Measurements from ENCODE around the gene TRIM69. TPM values are rescaled to one million over a fixed set of nuclear protein-coding genes. Genes with fewer than 3 reads are reported as not detected.
A peak's percentile ranks its signal among the peaks of the same experiment; 100 is the strongest.
"Not testable (repeated sequence)": the region's sequence is repeated elsewhere in the genome, so short reads cannot be mapped to it uniquely, and the experiment has no call there.

Gene TRIM69
- total and polyA plus RNA-seq, 2 experiments from 2014 or later = 4.3 to 7.0 TPM

GRCh38 chr15:44727485-44728231, 8.7 kb upstream of the TRIM69 start (continued):
- no peak for TF ChIP-seq ZNF462 (CRISPR knock-in tag; IDR thresholded peaks at IDR 0.05)
- TF ChIP-seq EZH2 (IDR thresholded peaks at IDR 0.05; ENCODE audit: low read depth, unreplicated experiment) = no peak
- TF ChIP-seq ETS1 (IDR thresholded peaks at IDR 0.05) = no peak
- no peak for TF ChIP-seq JUNB (IDR thresholded peaks at IDR 0.05; ENCODE audit: unreplicated experiment)
- TF ChIP-seq, protein P1, sequence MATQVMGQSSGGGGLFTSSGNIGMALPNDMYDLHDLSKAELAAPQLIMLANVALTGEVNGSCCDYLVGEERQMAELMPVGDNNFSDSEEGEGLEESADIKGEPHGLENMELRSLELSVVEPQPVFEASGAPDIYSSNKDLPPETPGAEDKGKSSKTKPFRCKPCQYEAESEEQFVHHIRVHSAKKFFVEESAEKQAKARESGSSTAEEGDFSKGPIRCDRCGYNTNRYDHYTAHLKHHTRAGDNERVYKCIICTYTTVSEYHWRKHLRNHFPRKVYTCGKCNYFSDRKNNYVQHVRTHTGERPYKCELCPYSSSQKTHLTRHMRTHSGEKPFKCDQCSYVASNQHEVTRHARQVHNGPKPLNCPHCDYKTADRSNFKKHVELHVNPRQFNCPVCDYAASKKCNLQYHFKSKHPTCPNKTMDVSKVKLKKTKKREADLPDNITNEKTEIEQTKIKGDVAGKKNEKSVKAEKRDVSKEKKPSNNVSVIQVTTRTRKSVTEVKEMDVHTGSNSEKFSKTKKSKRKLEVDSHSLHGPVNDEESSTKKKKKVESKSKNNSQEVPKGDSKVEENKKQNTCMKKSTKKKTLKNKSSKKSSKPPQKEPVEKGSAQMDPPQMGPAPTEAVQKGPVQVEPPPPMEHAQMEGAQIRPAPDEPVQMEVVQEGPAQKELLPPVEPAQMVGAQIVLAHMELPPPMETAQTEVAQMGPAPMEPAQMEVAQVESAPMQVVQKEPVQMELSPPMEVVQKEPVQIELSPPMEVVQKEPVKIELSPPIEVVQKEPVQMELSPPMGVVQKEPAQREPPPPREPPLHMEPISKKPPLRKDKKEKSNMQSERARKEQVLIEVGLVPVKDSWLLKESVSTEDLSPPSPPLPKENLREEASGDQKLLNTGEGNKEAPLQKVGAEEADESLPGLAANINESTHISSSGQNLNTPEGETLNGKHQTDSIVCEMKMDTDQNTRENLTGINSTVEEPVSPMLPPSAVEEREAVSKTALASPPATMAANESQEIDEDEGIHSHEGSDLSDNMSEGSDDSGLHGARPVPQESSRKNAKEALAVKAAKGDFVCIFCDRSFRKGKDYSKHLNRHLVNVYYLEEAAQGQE (IDR thresholded peaks at IDR 0.05; ENCODE audit: unreplicated experiment) = no peak
- TF ChIP-seq STAT1 (IDR thresholded peaks at IDR 0.05; ENCODE audit: unreplicated experiment) = no peak
- TF ChIP-seq POLR2AphosphoS5 (IDR thresholded peaks at IDR 0.05; ENCODE audit: low read depth) = no peak

- not testable (repeated sequence) for H3K36me3 ChIP-seq (ENCODE audit: insufficient read depth); H3K79me2 ChIP-seq (replicated peaks; ENCODE audit: insufficient read depth); H4K20me1 ChIP-seq (replicated peaks; ENCODE audit: insufficient read depth); H3K27me3 ChIP-seq (ENCODE audit: insufficient read depth); H3K4me1 ChIP-seq (ENCODE audit: insufficient read depth); H3K36me3 Mint-ChIP-seq (ENCODE audit: low read depth); H3F3A ChIP-seq (replicated peaks; ENCODE audit: low read depth); DNase-seq (ENCODE audit: low spot score); ATAC-seq; H3K9me3 Mint-ChIP-seq; H3K9me2 ChIP-seq (ENCODE audit: insufficient read depth)
- Mint-ChIP-seq H3K4me3 (peak overlapping the region; percentile 98), H3K27me3 (ENCODE audit: insufficient read depth, low read depth, poor library complexity) (peaks cover 14% of the 10 kb centered on the region), H3K27ac (peak overlapping the region; percentile 98), H3K4me1 (peaks cover 26% of the 10 kb centered on the region)
- peak overlapping the region; percentile 79 for H3K27ac ChIP-seq (ENCODE audit: low read depth)
- H3K4me3 ChIP-seq = peak overlapping the region; percentile 66
- H2AFZ ChIP-seq = peak overlapping the region; percentile 10; the same call in 1 of the 2 replicates
- peak overlapping the region; percentile 39 for H3K4me2 ChIP-seq
Measured at GRCh38 chr15:44728232-44728575, 8.1 kb upstream of the TRIM69 start.

Data from GM23338 (cell line).